ENCODE data around the gene PPP2R1B. TPM values are rescaled to one million over a fixed set of nuclear protein-coding genes. Genes with fewer than 3 reads are reported as not detected.

PPP2R1B gene
- total RNA-seq, 1 donor from 2014 or later, result 24.1 TPM

- Histone ChIP-seq H3K27me3 (ENCODE audit: low read depth) (no peaks in the 10 kb centered on the region), H3K36me3 (peaks cover 51% of the 10 kb centered on the region), H3K27ac (no peak overlapping the region), H3K4me1 (peaks cover 27% of the 10 kb centered on the region), H3K9me3 (no peaks in the 10 kb centered on the region), H3K4me3 (peak overlapping the region; percentile 91)
- intact Hi-C loops (cut with DNase I), result no loop called here
- no peak for TF ChIP-seq CTCF (IDR thresholded peaks at IDR 0.05)
- ATAC-seq (no peak), DNase-seq (no peak)
Observed at GRCh38 chr11:111764621-111765020, 1.6 kb downstream of the PPP2R1B start.

GRCh38 chr11:111762981-111763643 lies 3.1 kb downstream of the PPP2R1B start:
- ATAC-seq (no peak), DNase-seq (no peak)
- Histone ChIP-seq H3K27me3 (ENCODE audit: low read depth) (no peaks in the 10 kb centered on the region), H3K36me3 (peaks cover 66% of the 10 kb centered on the region), H3K27ac (no peak overlapping the region), H3K9me3 (no peaks in the 10 kb centered on the region), H3K4me1 (peaks cover 27% of the 10 kb centered on the region), H3K4me3 (no peak overlapping the region)
- intact Hi-C loops (cut with DNase I), result no loop called here
- no peak for TF ChIP-seq CTCF (IDR thresholded peaks at IDR 0.05)

GRCh38 chr11:111762526-111762925 lies 3.7 kb downstream of the PPP2R1B start:
- DNase-seq (no peak), ATAC-seq (no peak)
- Histone ChIP-seq H3K36me3 (peaks cover 72% of the 10 kb centered on the region), H3K4me3 (no peak overlapping the region), H3K27ac (no peak overlapping the region), H3K27me3 (ENCODE audit: low read depth) (no peaks in the 10 kb centered on the region), H3K4me1 (peaks cover 24% of the 10 kb centered on the region), H3K9me3 (no peaks in the 10 kb centered on the region)
- intact Hi-C loops (cut with DNase I), result no loop called here
- TF ChIP-seq CTCF (IDR thresholded peaks at IDR 0.05), result no peak

GRCh38 chr11:111761036-111761435 lies 5.2 kb downstream of the PPP2R1B start:
- no peak overlapping the region for H3K4me3 ChIP-seq
- intact Hi-C loops (cut with DNase I), result no loop called here
- ATAC-seq (no peak), DNase-seq (no peak)
- no peak for TF ChIP-seq CTCF (IDR thresholded peaks at IDR 0.05)
- H3K27me3 ChIP-seq (ENCODE audit: low read depth), result no peaks in the 10 kb centered on the region
- peaks cover 14% of the 10 kb centered on the region for H3K4me1 ChIP-seq
- H3K27ac ChIP-seq, result no peak overlapping the region
- no peaks in the 10 kb centered on the region for H3K9me3 ChIP-seq
- peaks cover 85% of the 10 kb centered on the region for H3K36me3 ChIP-seq

GRCh38 chr11:111759778-111760407 lies 6.3 kb downstream of the PPP2R1B start:
- TF ChIP-seq CTCF (IDR thresholded peaks at IDR 0.05), result no peak
- H3K9me3 ChIP-seq, result no peaks in the 10 kb centered on the region
- intact Hi-C loops (cut with DNase I), result no loop called here
- H3K4me1 ChIP-seq, result peaks cover 11% of the 10 kb centered on the region
- H3K4me3 ChIP-seq, result no peak overlapping the region
- no peak overlapping the region for H3K27ac ChIP-seq
- no peak for DNase-seq
- H3K36me3 ChIP-seq, result peaks cover 95% of the 10 kb centered on the region
- no peaks in the 10 kb centered on the region for H3K27me3 ChIP-seq (ENCODE audit: low read depth)
- ATAC-seq, result no peak
